Activated T-cell treated with anti-CD3 and anti-CD28 coated beads, Interleukin-2, amount 50 U/mL, for 24 hours (primary cell): ENCODE measurements around the gene PDCD1.

Experiments used
- DNase-seq: peaks from one replicate; pipeline ENCODE4 v3.0.0-alpha.2; 2020
- H3K27ac Mint-ChIP-seq: 2 replicates; pipeline ENCODE4 v1.8.0; 2020; ENCODE audit warnings: mild to moderate bottlenecking, mixed read lengths
- H3K27me3 Mint-ChIP-seq: 2 replicates; pipeline ENCODE4 v1.8.0; 2020; ENCODE audit warnings: mixed read lengths
- H3K36me3 Mint-ChIP-seq: 2 replicates; pipeline ENCODE4 v1.8.0; 2020; ENCODE audit warnings: low read depth, mixed read lengths
- H3K4me1 Mint-ChIP-seq: 2 replicates; pipeline ENCODE4 v1.8.0; 2020; ENCODE audit warnings: low read depth, mixed read lengths
- H3K4me3 Mint-ChIP-seq: 2 replicates; pipeline ENCODE4 v1.8.0; 2020; ENCODE audit warnings: mild to moderate bottlenecking, moderate library complexity, mixed read lengths
- H3K9me3 Mint-ChIP-seq: 2 replicates; pipeline ENCODE4 v1.8.0; 2020; ENCODE audit warnings: mixed read lengths

Gene PDCD1

GRCh38 chr2:241816431-241817121 is 42.1 kb downstream of the PDCD1 start:
- H3K4me1 Mint-ChIP-seq = peaks cover 12% of the 10 kb centered on the region
- H3K4me3 Mint-ChIP-seq = no peak overlapping the region
- H3K9me3 Mint-ChIP-seq = no peaks in the 10 kb centered on the region
- DNase-seq = no peak
- H3K27me3 Mint-ChIP-seq = peaks cover 13% of the 10 kb centered on the region
- H3K36me3 Mint-ChIP-seq = no peaks in the 10 kb centered on the region
- H3K27ac Mint-ChIP-seq = no peak overlapping the region

DNA sequence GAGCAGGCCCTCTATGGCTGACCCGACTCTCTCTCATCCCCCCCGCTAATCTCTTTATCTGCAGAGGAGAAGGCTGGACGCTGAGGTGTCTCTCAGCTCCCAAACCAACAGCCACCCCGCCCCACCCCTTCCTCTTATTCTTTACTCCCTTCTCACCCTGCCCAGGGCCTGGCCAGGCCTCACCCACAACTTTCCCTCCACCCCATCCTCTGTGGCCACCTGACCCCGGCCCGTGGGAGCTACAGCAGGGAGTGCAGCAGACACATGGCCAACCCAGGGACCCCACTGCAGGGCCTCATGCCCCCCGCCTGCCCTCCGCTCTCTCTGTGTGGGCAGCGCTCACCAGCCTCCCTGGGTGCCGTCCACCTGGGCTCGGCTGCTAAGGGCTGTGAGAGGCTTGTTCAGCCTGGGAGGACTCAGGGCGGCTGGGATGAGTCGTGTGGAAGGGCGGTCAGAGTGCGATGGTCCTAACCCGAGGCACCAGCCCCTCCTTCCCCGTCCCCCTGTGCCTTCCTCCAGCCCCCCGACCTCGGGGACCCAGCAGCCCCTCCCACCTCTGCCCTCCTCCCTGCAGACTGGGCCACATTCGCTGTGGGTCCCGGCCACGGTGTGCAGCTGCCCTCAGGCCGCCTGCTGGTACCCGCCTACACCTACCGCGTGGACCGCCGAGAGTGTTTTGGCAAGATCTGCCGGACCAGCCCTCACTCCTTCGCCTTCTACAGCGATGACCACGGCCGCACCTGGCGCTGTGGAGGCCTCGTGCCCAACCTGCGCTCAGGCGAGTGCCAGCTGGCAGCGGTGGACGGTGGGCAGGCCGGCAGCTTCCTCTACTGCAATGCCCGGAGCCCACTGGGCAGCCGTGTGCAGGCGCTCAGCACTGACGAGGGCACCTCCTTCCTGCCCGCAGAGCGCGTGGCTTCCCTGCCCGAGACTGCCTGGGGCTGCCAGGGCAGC is 42.9 kb downstream of the PDCD1 start:
- no peak for DNase-seq
- Mint-ChIP-seq H3K36me3 (no peaks in the 10 kb centered on the region), H3K4me3 (no peak overlapping the region), H3K9me3 (no peaks in the 10 kb centered on the region), H3K27ac (no peak overlapping the region), H3K4me1 (peaks cover 8% of the 10 kb centered on the region), H3K27me3 (peaks cover 13% of the 10 kb centered on the region)

GRCh38 chr2:241814643-241815476 is 43.8 kb downstream of the PDCD1 start:
- no peak overlapping the region for H3K27ac Mint-ChIP-seq
- H3K36me3 Mint-ChIP-seq = no peaks in the 10 kb centered on the region
- H3K27me3 Mint-ChIP-seq = peaks cover 13% of the 10 kb centered on the region
- no peaks in the 10 kb centered on the region for H3K9me3 Mint-ChIP-seq
- DNase-seq = no peak
- peaks cover 8% of the 10 kb centered on the region for H3K4me1 Mint-ChIP-seq
- H3K4me3 Mint-ChIP-seq = no peak overlapping the region

DNA sequence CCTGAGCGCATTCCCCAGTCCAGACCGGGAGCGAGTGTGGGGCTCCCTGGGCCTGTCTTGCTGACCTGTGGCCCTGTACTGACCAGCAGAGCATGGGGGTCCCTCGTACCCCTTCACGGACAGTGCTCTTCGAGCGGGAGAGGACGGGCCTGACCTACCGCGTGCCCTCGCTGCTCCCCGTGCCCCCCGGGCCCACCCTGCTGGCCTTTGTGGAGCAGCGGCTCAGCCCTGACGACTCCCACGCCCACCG is 44.4 kb downstream of the PDCD1 start:
- DNase-seq = no peak
- Mint-ChIP-seq H3K9me3 (no peaks in the 10 kb centered on the region), H3K4me1 (peaks cover 8% of the 10 kb centered on the region), H3K36me3 (no peaks in the 10 kb centered on the region), H3K27me3 (peaks cover 13% of the 10 kb centered on the region), H3K27ac (no peak overlapping the region), H3K4me3 (no peak overlapping the region)

DNA sequence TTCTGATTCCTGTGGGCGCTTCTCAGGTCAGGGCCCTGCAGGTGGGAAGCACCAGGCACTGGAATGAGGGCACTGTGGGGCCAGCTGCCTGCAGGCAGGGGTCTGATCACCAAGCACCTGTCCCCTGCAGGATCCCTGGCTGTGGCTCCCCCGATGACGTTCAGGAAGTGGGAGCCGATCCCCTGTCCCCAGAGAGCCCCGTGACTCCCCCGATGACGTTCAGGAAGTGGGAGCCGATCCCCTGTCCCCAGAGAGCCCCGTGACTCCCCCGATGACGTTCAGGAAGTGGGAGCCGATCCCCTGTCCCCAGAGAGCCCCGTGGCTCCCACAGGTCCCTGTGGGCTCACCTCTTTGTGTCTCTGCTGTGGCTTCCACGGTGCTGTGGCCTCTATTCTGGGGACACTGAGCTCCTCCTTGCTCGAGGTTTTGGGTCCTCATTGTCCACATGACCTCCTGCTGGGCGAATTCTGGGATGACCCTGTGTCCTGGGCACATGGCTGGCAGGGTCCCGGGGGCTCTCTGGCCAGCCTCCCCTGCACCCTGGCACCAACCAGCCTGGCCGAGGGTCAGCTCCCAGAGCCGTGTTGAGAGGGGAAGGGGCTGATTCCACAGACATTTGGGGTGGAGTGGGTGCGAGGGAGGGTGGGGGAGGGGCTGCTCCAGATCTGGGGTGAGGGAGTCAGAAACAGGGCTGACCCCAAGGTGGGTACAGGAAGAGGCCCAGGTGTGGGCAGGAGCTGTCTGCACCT is 44.9 kb downstream of the PDCD1 start:
- Mint-ChIP-seq H3K27ac (no peak overlapping the region), H3K4me3 (no peak overlapping the region), H3K9me3 (no peaks in the 10 kb centered on the region), H3K36me3 (no peaks in the 10 kb centered on the region), H3K27me3 (peaks cover 18% of the 10 kb centered on the region), H3K4me1 (peaks cover 8% of the 10 kb centered on the region)
- peak; percentile 29 for DNase-seq

- Mint-ChIP-seq H3K4me3 (no peak overlapping the region), H3K27me3 (peaks cover 23% of the 10 kb centered on the region), H3K36me3 (no peaks in the 10 kb centered on the region), H3K4me1 (peaks cover 8% of the 10 kb centered on the region), H3K9me3 (no peaks in the 10 kb centered on the region), H3K27ac (no peak overlapping the region)
- DNase-seq = no peak
These were observed 45.7 kb downstream of the PDCD1 start for GRCh38 chr2:241812730-241813643.

GRCh38 chr2:241811952-241812729 is 46.6 kb downstream of the PDCD1 start:
- Mint-ChIP-seq H3K4me1 (peaks cover 2% of the 10 kb centered on the region), H3K27me3 (peaks cover 17% of the 10 kb centered on the region), H3K27ac (no peak overlapping the region), H3K36me3 (no peaks in the 10 kb centered on the region), H3K9me3 (no peaks in the 10 kb centered on the region), H3K4me3 (no peak overlapping the region)
- DNase-seq = no peak

DNA sequence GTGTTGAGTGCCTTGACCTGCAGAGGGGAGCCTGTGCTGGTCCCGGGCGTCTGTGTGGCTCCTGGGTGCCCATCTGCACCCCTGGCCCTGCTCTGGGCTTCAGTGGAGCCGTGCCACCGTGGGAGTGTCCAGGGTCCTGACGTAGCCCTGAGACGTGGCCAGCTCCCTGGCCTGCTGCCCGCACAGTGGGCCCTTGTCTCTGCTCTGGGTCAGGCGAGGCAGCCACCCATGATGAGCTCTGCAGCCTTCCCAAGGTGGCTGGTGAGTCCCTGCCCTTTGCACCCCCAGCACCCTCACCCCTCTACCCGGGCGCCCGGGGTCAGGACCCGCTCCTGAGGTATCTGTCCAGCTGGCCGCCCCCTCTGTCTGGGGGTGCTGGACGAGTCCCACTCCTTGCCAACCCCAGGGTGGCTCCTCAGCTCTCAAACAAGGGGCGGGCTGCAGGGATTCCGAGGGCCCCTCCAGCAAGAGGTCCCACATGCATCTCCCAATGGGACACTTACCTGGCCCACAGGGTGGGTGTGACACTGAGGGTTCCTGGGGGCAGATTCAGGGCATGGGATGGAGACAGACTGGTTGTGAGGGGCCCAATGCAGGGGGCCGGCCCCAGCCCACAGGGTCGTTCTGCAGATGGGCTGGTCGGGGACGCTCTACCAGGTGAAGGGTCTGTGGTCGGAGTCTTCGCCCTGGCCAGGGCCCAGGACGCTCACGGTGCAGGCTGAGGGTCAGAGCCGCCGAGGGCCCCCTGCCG is 47.3 kb downstream of the PDCD1 start:
- no peaks in the 10 kb centered on the region for H3K36me3 Mint-ChIP-seq
- H3K27me3 Mint-ChIP-seq = peaks cover 17% of the 10 kb centered on the region
- H3K4me3 Mint-ChIP-seq = no peak overlapping the region
- peaks cover 2% of the 10 kb centered on the region for H3K4me1 Mint-ChIP-seq
- no peak for DNase-seq
- H3K9me3 Mint-ChIP-seq = no peaks in the 10 kb centered on the region
- H3K27ac Mint-ChIP-seq = no peak overlapping the region

DNA sequence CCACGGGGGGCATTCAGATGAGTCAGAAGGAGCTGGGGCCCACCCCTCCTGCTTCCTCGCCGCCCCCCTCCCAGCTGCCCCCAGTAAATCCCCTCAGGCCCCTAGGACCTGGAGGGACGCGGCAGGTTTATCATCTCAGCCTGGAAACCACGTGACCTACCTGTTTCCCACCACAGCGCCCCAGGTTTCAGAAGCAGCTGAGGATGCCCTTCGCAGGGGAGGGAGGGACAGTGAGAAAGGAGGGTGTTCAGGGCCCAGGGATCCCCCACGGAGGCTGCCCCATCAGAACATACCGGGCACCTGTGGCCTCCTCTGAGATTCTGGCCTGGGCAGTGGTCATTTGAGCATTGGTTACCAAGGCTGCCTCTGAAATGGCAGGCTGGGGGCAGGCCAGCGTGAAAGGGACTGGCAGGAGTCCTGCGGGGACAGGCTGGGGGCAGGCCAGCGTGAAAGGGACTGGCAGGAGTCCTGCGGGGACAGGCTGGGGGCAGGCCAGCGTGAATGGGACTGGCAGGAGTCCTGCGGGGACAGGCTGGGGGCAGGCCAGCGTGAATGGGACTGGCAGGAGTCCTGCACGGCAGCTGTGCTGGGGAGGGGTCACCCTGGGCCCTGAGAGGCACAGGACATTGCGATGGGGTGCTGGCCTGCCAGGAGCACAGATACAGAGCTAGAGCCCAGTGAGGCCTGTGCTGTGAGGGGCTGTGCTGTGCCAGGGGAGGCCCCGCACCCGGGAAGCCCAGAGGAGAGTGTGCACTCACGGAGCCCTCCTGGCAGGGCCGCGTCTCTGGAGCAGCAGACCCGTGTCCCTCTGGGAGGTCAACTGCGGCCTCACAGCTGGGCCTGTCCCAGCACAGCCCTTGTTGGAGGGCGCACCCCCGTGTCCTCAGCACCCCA is 48.1 kb downstream of the PDCD1 start:
- no peaks in the 10 kb centered on the region for H3K9me3 Mint-ChIP-seq
- H3K4me3 Mint-ChIP-seq = no peak overlapping the region
- H3K4me1 Mint-ChIP-seq = peaks cover 2% of the 10 kb centered on the region
- H3K27me3 Mint-ChIP-seq = peaks cover 17% of the 10 kb centered on the region
- no peak overlapping the region for H3K27ac Mint-ChIP-seq
- DNase-seq = no peak
- H3K36me3 Mint-ChIP-seq = no peaks in the 10 kb centered on the region

DNA sequence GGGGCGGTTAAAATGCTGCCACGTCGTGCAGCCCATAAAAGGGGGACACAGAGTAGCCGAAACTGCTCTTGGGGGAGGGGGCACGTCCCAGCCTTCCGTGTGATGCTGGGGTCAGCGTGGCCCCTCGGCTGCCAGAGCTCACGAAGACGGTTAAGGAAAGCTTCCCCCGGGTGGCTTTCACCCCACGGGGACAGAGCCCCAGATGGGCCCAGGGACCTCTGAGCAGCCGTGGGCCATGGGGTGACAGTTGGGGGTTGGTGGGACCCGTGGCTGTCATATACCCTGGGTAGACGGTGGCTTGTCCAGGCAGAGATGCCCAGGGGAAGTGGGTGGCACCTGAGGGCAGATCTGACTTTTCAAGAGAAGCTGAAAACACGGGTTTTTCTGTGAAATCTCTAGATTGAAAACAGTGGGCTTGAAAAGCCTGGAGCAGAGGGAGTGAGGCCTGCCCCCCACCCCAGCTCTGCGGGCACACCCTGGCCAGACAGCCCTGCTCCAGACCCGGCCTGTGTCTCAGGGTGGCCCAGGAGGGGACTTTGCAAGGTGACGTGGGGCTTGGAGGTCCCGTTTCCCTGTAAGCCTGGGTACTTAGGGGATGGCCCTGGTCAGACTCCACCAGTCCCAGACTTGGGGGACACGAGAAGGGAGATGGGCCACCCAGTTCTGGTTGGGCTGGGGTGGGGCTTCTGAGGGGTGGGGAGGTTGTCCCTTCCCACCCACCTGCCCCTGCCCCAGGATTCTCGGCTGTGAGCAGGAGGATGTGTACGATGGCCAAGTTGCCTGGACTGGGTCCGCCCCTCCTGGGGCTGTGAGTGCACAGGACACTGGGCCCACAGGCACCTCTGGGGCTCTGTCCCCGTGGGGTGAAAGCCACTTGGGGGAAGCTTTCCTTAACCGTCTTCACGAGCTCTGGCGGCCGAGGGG is 49.0 kb downstream of the PDCD1 start:
- Mint-ChIP-seq H3K36me3 (no peaks in the 10 kb centered on the region), H3K27ac (no peak overlapping the region), H3K9me3 (no peaks in the 10 kb centered on the region), H3K4me3 (no peak overlapping the region), H3K4me1 (peaks cover 5% of the 10 kb centered on the region), H3K27me3 (peaks cover 15% of the 10 kb centered on the region)
- no peak for DNase-seq
